ENCODE results near the gene ZNF169.
"Not testable (repeated sequence)": the region's sequence is repeated elsewhere in the genome, so short reads cannot be mapped to it uniquely, and the experiment has no call there.

- TF ChIP-seq CTCF, POLR2A (IDR thresholded peaks at IDR 0.05): not testable (repeated sequence)
Observed at GRCh38 chr9:94322342-94322940, 63.3 kb downstream of the ZNF169 start.
